NCI-H748 (cell line): ENCODE data around the gene COQ8A.
"Not testable (repeated sequence)": the region's sequence is repeated elsewhere in the genome, so short reads cannot be mapped to it uniquely, and the experiment has no call there.

Experiments used
- DNase-seq: peaks from one replicate; lab custom pipeline; 2025; ENCODE audit not compliant: unreplicated experiment; lab: John Stamatoyannopoulos, UW

Gene COQ8A

DNA sequence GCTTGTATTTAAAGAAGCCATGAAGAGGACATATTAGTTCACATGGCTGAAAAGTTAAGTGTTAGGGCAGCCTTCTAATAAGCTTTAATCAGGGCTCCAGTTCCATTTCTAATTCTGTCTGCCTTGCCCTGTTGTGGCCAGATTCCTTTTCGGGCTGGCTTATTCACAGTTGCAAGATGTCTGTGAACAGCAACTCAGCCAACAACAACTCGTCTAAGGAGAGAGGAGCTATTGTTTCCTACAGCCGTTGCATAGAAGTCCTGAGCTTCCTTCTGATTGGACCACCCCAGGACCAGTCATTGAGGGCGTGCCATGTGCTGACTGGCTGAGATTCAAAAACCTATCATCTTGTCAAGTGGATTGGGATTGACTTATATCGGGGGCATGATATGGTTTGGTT lies 18.6 kb upstream of the COQ8A start:
- no peak for DNase-seq

DNA sequence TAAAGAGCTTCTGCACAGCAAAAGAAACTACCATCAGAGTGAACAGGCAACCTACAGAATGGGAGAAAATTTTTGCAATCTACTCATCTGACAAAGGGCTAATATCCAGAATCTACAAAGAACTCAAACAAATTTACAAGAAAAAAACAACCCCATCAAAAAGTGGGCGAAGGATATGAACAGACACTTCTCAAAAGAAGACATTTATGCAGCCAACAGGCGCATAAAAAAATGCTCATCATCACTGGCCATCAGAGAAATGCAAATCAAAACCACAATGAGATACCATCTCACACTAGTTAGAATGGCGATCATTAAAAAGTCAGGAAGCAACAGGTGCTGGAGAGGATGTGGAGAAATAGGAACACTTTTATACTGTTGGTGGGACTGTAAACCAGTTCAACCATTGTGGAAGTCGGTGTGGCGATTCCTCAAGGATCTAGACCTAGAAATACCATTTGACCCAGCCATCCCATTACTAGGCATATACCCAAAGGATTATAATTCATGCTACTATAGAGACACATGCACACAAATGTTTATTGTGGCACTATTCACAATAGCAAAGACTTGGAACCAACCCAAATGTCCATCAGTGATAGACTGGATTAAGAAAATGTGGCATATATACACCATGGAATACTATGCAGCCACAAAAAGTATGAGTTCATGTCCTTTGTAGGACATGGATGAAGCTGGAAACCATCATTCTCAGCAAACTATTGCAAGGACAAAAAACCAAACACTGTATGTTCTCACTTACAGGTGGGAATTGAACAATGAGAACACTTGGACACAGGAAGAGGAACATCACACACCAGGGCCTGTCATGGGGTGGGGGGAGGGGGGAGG lies 10.6 kb upstream of the COQ8A start:
- DNase-seq: not testable (repeated sequence)

- DNase-seq: no peak
These were observed 5.4 kb upstream of the COQ8A start for GRCh38 chr1:226934483-226935237.

DNA sequence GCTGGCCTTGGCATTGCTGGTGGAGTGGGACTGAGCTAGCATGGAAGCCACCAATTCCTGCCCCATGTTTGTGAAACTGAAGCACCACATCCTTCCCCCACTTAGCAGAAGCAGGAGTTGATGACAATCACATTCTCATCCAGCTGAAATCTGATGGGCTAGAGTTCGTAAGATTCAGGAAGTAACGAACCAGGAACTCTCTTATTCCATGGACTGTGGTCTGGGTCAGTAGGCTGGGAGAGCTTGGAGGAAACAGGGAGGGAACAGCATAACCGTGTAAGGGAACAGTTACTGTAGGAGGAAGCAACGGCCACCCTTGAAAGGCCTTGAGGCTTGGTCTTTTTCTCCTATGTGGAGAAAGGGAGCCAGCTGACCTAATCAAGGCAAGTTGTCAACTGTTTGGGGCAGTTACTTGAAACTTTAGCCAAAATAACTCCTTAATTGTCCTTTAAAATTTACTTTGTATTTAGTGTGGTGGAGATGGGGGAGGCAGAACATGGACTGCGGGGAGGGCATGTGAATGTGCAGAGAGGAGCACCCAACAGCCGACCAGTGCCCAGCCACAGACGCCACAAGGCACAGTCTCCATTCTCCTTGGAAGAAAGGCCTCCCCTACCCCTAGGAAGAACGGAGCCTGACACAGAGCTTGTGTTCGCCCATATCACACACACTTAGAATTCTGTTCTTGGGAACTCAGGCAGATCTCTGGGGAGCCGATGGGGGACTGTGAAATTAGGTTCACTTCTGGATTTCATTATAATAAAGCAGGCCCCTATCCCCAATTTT lies 2.0 kb upstream of the COQ8A start:
- DNase-seq: no peak

GRCh38 chr1:226938903-226939437 lies 1.1 kb upstream of the COQ8A start:
- DNase-seq: no peak

DNA sequence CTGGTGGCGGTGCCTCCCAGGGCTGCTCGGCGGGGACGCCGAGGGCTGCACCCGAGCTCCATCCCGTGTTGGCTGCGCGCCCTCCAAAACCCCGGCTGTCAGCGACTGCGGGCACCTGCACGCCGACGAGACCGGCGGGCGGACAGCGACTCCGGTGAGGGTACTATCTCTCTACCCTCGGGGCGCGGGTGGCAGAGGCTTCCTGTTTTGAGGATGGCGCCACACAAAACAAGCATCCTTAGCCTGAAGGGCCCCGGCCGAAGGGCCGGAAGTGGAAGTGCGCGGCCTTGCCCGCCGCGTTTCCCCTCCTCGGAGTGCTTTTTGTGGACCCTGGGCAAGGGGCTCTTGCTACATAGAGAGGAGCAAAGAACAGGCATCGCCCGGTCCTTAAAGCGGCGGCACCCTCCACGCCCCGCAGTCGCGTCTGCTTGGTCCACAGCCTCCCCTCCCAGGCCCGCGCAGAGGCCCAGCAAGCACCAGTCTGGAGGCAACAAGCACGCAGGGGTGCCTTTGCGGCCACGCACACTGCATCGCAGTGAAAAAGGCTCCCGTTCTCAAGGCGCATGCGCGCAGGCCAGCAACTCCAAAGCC lies 561 bp upstream of the COQ8A start:
- DNase-seq: peak; percentile 86

DNA sequence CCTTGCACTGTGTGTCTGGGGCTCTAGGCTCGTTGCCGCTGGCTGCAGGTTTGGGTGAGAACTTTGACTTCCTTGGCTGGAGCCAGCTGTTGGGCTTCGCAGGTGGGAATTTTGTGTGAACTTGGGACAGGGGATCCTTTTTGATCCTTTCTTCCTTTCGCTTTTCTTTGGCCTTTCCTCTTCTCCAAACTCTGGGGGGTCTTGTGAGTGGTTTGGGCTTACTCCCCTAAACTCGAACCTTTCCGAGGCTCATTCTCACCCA lies 643 bp downstream of the COQ8A start:
- no peak for DNase-seq

GRCh38 chr1:226942392-226942791 lies 2.3 kb downstream of the COQ8A start:
- no peak for DNase-seq

DNA sequence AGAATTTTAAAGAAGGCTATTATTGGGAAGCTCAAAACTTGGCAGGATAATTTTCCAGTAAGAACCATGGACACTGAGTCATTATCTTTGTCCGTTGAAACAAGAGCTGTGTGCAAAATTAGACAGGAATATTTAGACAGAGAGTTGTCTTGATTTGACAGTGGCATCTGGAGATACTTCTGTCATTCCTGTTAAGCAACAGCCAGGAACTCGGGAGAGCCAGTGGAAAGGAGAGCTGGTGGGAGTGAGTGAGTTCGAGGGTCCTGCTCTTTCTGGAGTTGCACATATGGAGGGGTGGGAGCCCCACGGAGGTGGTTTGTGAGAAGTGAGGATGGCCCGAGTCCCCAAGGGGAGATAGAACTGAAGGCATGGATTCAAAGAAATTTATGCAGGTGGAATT lies 3.1 kb downstream of the COQ8A start:
- no peak for DNase-seq

DNA sequence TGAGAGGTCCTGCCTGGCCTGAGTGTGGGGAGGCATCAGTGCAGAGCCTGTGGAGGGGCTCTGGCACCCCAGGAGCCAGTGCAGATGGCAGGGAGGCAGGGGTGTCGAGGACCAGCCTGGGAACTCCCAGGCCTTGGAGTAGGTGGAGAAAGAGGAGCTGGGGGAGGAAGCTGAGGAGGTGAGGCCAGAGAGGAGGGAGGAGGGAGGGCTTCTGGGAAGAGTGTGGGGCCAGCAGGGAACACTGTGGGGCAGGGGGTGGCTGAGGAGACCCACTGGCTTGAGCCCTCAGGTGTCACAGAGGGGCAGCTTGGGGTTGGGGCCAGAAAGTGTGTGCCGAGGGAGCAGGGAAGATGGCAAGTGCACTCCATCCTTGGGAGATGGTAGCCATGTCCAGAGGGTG lies 3.8 kb downstream of the COQ8A start:
- DNase-seq: no peak

- peak; percentile 74 for DNase-seq
These were observed 5.2 kb downstream of the COQ8A start for GRCh38 chr1:226945106-226945857.

DNA sequence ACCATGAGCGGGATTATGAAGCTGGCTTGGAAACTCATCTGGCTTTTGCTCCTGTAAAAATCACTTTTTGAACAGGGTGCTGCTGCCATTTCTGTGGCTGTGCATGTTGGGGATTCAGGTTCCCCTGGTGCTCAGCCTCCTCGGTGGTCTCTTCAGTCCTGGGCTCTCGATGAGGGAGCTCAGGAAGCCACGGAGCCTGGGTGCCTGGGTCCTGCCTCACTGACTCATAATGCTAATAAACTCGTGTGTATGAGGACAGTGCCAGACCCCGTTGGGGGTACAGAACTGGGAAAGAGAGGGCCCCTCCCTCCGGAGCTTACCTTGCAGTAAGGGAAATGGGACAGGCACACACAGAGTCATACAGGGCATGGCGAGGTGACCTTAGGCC lies 5.8 kb downstream of the COQ8A start:
- DNase-seq: no peak

- DNase-seq: no peak
These were observed 6.2 kb downstream of the COQ8A start for GRCh38 chr1:226946285-226946684.

DNA sequence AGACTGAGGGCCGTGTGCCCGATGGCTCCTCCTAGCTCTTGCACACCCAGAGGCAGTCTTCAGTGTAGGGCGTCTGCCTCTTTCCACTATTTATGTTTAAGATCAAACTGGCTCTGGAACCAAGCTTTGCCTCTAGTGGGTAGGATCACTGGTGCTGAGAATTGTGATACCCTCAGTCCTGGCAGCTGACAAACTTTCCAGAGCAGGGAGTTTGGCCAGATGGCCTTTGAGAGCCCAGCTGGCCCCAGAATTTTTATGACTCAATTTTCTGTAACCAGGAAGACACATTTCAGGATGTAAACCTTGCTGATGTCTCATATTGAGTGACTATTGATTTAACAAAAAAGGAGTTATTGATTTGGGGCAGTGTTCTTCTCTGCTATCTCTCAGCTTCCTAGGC lies 6.7 kb downstream of the COQ8A start:
- no peak for DNase-seq

DNA sequence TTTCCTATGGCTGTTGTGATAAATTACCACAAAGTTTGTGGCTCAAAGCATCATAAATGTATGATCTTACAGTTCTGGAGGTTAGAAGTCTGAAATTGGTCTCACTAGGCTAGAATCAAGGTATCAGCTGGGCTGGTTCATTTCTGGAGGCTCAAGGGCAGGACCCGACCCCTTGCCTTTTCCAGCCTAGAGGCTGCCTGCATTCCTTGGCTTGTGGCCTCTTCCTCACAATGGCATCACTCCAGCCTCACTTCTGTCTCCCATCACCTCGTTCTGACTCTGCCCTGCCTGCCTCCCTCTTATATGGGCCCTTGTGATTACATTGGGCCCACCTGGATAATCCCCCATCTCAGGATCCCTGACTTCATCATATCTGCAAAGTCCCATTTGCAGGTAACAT lies 8.0 kb downstream of the COQ8A start:
- no peak for DNase-seq

DNA sequence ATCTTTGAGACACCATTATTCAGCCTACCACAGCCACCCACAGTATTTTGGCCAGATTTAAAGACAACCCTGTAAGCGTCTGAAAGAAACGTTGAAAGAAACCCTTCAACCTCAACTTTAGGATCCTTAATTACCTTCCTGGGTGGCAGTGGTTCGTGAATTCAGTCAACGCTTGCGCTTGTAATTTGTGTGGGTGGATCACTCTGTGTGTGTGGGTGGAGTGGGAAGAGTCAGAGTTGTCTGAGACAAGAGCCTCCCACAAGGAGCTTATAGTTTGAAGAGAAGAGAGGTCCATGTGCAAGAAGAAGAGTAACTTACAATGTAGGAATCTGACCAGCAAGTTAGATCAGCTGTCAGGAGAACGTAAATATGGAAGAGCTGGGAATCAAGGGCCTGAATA lies 8.4 kb downstream of the COQ8A start:
- no peak for DNase-seq

DNA sequence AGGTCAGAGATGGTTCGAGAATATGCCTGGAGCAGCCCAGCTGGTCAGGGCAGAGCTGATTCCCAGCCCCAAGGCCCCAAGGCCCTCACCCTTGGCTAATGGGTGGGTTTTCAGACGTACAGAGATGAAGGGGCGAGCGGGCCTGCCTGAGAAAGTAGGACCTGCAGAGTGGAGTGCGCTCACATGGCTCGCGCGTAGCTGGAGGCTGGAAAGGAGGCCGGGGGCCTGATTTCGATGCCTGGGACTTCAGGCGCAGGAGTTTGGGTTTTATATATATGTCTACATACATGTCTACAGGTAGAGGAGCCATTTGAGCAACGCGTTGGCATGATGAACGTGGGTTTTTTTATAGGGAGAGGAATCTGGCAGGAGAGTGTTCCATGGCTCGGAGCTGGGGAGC lies 8.9 kb downstream of the COQ8A start:
- no peak for DNase-seq

DNA sequence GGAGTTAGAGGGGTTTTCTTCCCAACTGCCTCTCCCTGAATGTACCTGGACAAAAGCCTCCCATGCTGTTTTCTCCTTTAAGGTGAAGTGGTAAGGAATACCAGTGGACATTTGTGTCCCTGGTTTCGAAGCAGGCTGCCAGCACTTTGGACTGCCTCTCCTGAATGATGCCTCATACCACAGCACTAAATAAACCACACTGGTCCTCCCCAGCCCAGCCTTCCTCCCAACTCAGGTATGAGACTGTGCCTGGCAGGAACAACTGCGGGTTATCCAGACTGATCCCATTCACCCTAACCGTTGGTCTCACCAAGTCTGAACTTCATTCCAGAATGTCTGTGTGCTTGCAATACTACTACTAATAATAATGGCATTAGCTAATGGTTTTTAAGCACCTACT lies 9.3 kb downstream of the COQ8A start:
- DNase-seq: no peak

DNA sequence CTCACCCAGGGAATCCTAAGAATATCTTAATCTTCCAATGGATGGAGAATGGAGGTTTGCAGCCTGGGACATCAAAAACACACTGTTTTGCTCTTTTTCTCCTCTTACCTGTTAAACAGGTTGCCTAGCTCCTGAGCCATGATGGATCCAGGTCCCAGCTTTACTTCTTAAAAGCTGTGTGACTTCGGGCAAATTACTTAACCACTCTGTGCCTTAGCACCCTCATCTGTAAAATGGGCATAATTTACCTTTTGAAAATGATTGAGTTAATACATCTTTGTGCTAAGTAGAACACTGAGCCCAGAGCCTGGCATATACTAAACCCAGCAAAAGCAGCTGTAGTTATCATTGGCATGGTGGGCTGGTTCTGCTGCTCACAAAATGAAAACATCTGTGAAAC lies 10.2 kb downstream of the COQ8A start:
- DNase-seq: no peak

DNA sequence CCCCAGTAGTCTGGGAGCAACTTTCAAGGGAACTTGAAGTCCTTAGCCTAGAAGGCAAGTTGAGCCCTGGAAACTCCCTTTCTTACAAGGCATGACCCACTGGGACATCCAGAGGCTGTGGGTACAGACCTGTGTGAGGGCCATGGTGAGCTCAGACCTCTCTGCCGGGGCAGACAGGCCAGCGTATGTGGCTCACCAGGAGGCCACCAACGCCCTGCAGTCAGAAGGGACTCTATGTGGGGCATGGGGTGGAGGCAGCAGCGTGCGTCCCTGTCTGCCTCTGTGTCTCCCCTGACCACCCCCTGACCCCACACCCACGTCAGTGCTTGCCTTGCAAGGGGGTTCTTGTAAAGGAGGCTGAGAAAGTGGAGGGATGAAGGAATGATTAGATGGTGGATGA lies 10.8 kb downstream of the COQ8A start:
- DNase-seq: no peak
